GM12878 (cell line): Measurements from ENCODE around the gene SVIL. TPM values are rescaled to one million over a fixed set of nuclear protein-coding genes. Genes with fewer than 3 reads are reported as not detected.

ENCODE experiments used
- ATAC-seq: fragments of 200-7000 bp; cut with Tn5 transposase; 3 replicates; pipeline ENCODE4 v1.9.1; 2020; ENCODE audit warnings: mild to moderate bottlenecking, moderate library complexity
- BruUV-seq: library from RNA; stranded (reverse); fragments of 400-500 nt; replicated peaks from 2 replicates; lab custom pipeline; 2021; lab: Mats Ljungman, UMichigan
- CTCF ChIA-PET: fragments of 300-600 bp; sonication (Branson Sonifier 250); formaldehyde crosslinking; extraction: SDS; loops from one replicate; lab custom pipeline; 2021; ENCODE audit warnings: inconsistent platforms; lab: Yijun Ruan, JAX
- POLR2A ChIA-PET: fragments of 350-600 bp; formaldehyde crosslinking; extraction: SDS; loops from one replicate; lab custom pipeline; 2021; ENCODE audit warnings: inconsistent platforms; lab: Charles Lee
- RAD21 ChIA-PET: fragments of 300-600 bp; sonication (Branson Sonifier 250); formaldehyde crosslinking; loops from one replicate; lab custom pipeline; 2023; ENCODE audit warnings: antibody characterized with exemption; ENCODE audit not compliant: unreplicated experiment; lab: Charles Lee
- SMC1A ChIA-PET: fragments of 300-600 bp; sonication (Branson Sonifier 250); formaldehyde crosslinking; loops from one replicate; lab custom pipeline; 2023; ENCODE audit not compliant: unreplicated experiment, uncharacterized antibody; lab: Charles Lee
- DNase-seq: peaks from one replicate; pipeline ENCODE4 v3.0.0-alpha.2; 2011; ENCODE audit warnings: low read depth, low spot score
- FAIRE-seq: peaks from 3 replicates; lab custom pipeline; 2011; peaks lifted over from hg19 to GRCh38; lab: Jason Lieb, UNC
- H2AFZ ChIP-seq: 2 replicates; pipeline ENCODE4 v1.6.0; 2011; ENCODE audit warnings: low read depth, low read length, control low read depth; ENCODE audit not compliant: control insufficient read depth
- H3K27ac ChIP-seq: 2 replicates; pipeline ENCODE4 v1.5.1; 2011; ENCODE audit warnings: control low read depth; ENCODE audit not compliant: control insufficient read depth, insufficient read depth
- H3K27me3 ChIP-seq, 2 experiments: replicated peaks in 1 of 2; 2 replicates each; pipeline versions ENCODE4 v1.6.0 to v1.6.1; 2011; ENCODE audit warnings: low read length in 1 of 2; ENCODE audit not compliant: control insufficient read depth in 2 of 2, insufficient read depth in 2 of 2
- H3K36me3 ChIP-seq, 2 experiments: 2 replicates each; pipeline ENCODE4 v1.5.1; 2011; ENCODE audit warnings: low read length in 1 of 2; ENCODE audit not compliant: control insufficient read depth in 2 of 2, insufficient read depth in 2 of 2
- H3K4me1 ChIP-seq: 2 replicates; pipeline ENCODE4 v1.6.1; 2011; ENCODE audit warnings: mild to moderate bottlenecking, low read length, moderate library complexity, mixed read lengths; ENCODE audit not compliant: control insufficient read depth, insufficient read depth
- H3K4me2 ChIP-seq: 2 replicates; pipeline ENCODE4 v1.6.0; 2011; ENCODE audit warnings: control low read depth; ENCODE audit not compliant: control insufficient read depth, insufficient read depth
- H3K4me3 ChIP-seq: fragments of 200-600 bp; sonication (generic); 2 replicates; pipeline ENCODE4 v1.5.1; 2016
- H3K79me2 ChIP-seq: 2 replicates; pipeline ENCODE4 v1.6.0; 2011; ENCODE audit warnings: low read length; ENCODE audit not compliant: control insufficient read depth, insufficient read depth
- H3K9ac ChIP-seq: 2 replicates; pipeline ENCODE4 v1.8.0; 2011; ENCODE audit warnings: low read length, control low read depth, mixed read lengths; ENCODE audit not compliant: control insufficient read depth, insufficient read depth
- H3K9me3 ChIP-seq: replicated peaks from 3 replicates; pipeline ENCODE4 v1.5.1; 2011; ENCODE audit warnings: mild to moderate bottlenecking, low read length; ENCODE audit not compliant: control insufficient read depth, insufficient read depth
- H4K20me1 ChIP-seq: 2 replicates; pipeline ENCODE4 v1.6.0; 2011; ENCODE audit not compliant: control insufficient read depth, insufficient read depth
- BHLHE40 ChIP-seq, 2 experiments: fragments of 450-650 bp in 1 of 2; IDR thresholded peaks; 2 replicates each; pipeline ENCODE4 v1.6.1; 2011 to 2017; ENCODE audit warnings: low read depth in 2 of 2, borderline replicate concordance in 1 of 2, improper control_type of control experiment in 1 of 2, low read length in 1 of 2, mild to moderate bottlenecking in 1 of 2
- E2F4 ChIP-seq: IDR thresholded peaks from 2 replicates; pipeline ENCODE4 v1.6.1; 2012; ENCODE audit warnings: low read depth, low read length, improper control_type of control experiment
- ESRRA ChIP-seq: IDR thresholded peaks from 2 replicates; pipeline ENCODE4 v1.6.1; 2012; ENCODE audit warnings: mild to moderate bottlenecking, low read length, improper control_type of control experiment
- MEF2B ChIP-seq: fragments of 450-650 bp; IDR thresholded peaks from 2 replicates; pipeline ENCODE4 v1.6.1; 2018; ENCODE audit warnings: mild to moderate bottlenecking, moderate library complexity; ENCODE audit not compliant: partially characterized antibody, poor library complexity, severe bottlenecking
- REST ChIP-seq: IDR thresholded peaks from 2 replicates; pipeline ENCODE4 v1.6.1; 2012; ENCODE audit warnings: mild to moderate bottlenecking, low read depth, low read length
- SMARCA5 ChIP-seq: fragments of 450-650 bp; IDR thresholded peaks from 2 replicates; pipeline ENCODE4 v1.6.1; 2017; ENCODE audit warnings: mild to moderate bottlenecking
- ZBTB11 ChIP-seq: fragments of 450-650 bp; formaldehyde crosslinking; IDR thresholded peaks from 2 replicates; pipeline ENCODE4 v1.5.0; 2022; ENCODE audit warnings: mild to moderate bottlenecking, missing genetic modification characterization
- WGBS: methylation state at CpG from one replicate; pipeline ENCODE4 v1.1.6; 2016; ENCODE audit warnings: low lambda C conversion rate; ENCODE audit not compliant: insufficient replicate concordance, insufficient coverage; ENCODE audit errors: missing lambda C conversion rate; 5-methylcytosine and 5-hydroxymethylcytosine counted together
- in situ Hi-C: fragments of 300-500 bp; cut with MboI; formaldehyde crosslinking; loops from 9 replicates; pipeline ENCODE4 v1.14.3; 2018; ENCODE audit warnings: mixed read lengths
- intact Hi-C: fragments of 100-400 bp; cut with micrococcal nuclease; formaldehyde crosslinking; loops from one replicate; pipeline ENCODE4 v1.14.2; 2022; ENCODE audit not compliant: unreplicated experiment
- polyA plus RNA-seq, 11 experiments: library from polyadenylated mRNA; depleted of rRNA in 4 of 11; unstranded in 6 of 11; stranded (reverse) in 5 of 11; fragments of >200 nt; fragmentation: Nextera tagmentation in 4 of 11; fragmentation: Illumina TruSeq in 1 of 11; extraction: Ambion mirVana in 4 of 11; extraction: Trizol in 1 of 11; gene quantifications; 1 replicate in 1 of 11; 2 replicates in 10 of 11; pipeline versions ENCODE4 v1.2.1 to v1.2.3, GENCODE V29; 2011 to 2016; ENCODE audit warnings: inconsistent platforms in 2 of 11, missing spikeins in 2 of 11, low read depth in 1 of 11
- total RNA-seq, 4 experiments: library from RNA; depleted of rRNA in 3 of 4; stranded (reverse); fragments of >200 nt in 3 of 4; fragmentation: Illumina TruSeq in 1 of 4; extraction: Trizol in 1 of 4; gene quantifications; 2 replicates each; pipeline versions ENCODE4 v1.2.1 to v1.2.3, GENCODE V29; 2013 to 2021

The SVIL gene
- total and polyA plus RNA-seq, 10 of the 15 experiments (the other 5 are each of a cell fraction or from before 2014, with no cell fraction given): 0.22 to 1.9 (median 0.87) TPM

GRCh38 chr10:29482591-29483431 is 152.0 kb downstream of the SVIL start:
- BruUV-seq: no TSS peak
- SMC1A ChIA-PET: no interaction called here
- RAD21 ChIA-PET: no interaction called here
- no peaks in the 10 kb centered on the region for H4K20me1 ChIP-seq
- H2AFZ ChIP-seq: no peak overlapping the region; the same call in 1 of the 2 replicates
- H3K36me3 ChIP-seq: peaks cover 0 to 2% of the 10 kb centered on the region in 2 experiments; a peak in 1 of 4 replicates
- H3K79me2 ChIP-seq: no peaks in the 10 kb centered on the region
- ATAC-seq: peak; percentile 64
- no peak overlapping the region for H3K9ac ChIP-seq
- CTCF ChIA-PET: interaction anchor here (0.8 to 2.3 kb wide), 3 partner anchors 13 to 27 kb away, joined by 3 to 14 read pairs (median 4); no protein-coding TSS in a partner anchor
- TF ChIP-seq BHLHE40 (IDR thresholded peaks at IDR 0.05; ENCODE audit: borderline replicate concordance in 1 of 2, low read depth in 2 of 2, low read length in 1 of 2) (no peak; a peak in 1 of 4 replicates), ZBTB11 (CRISPR knock-in tag) (no peak), SMARCA5 (no peak), REST (no peak), ESRRA (no peak), MEF2B (no peak), E2F4 (no peak)
- no peak for DNase-seq
- no peaks in the 10 kb centered on the region for H3K27me3 ChIP-seq
- intact Hi-C loops (no loop called here), in situ Hi-C loops (no loop called here)
- no peak overlapping the region for H3K27ac ChIP-seq
- H3K9me3 ChIP-seq: no peaks in the 10 kb centered on the region
- no peak overlapping the region for H3K4me3 ChIP-seq
- WGBS: 33% methylated on average over 14 of the region's 14 CpGs
- no peak overlapping the region for H3K4me2 ChIP-seq
- H3K4me1 ChIP-seq: no peaks in the 10 kb centered on the region
- peak; percentile 81 for FAIRE-seq
- POLR2A ChIA-PET: no interaction called here
